Memory B cell (primary cell): ENCODE data around the gene PLPP1.
"Not testable (repeated sequence)": the region's sequence is repeated elsewhere in the genome, so short reads cannot be mapped to it uniquely, and the experiment has no call there.

Experiments used
- ATAC-seq: fragments of 150-1000 bp; cut with Tn5 transposase; 2 replicates; pipeline ENCODE4 v1.10.0; 2021; ENCODE audit warnings: low read depth, mild to moderate bottlenecking, moderate library complexity
- DNase-seq, 2 donors: peaks; one replicate each; pipeline ENCODE4 v3.0.0; 2022; ENCODE audit warnings: low spot score in 2 of 2
- H3K27ac Mint-ChIP-seq: one replicate; pipeline ENCODE4 v1.8.0; 2022; ENCODE audit warnings: mild to moderate bottlenecking, moderate library complexity, mixed read lengths
- H3K27me3 Mint-ChIP-seq: one replicate; pipeline ENCODE4 v1.8.0; 2022; ENCODE audit warnings: mixed read lengths
- H3K36me3 Mint-ChIP-seq: one replicate; pipeline ENCODE4 v1.8.0; 2022; ENCODE audit warnings: mild to moderate bottlenecking, mixed read lengths
- H3K4me1 Mint-ChIP-seq: one replicate; pipeline ENCODE4 v1.8.0; 2022; ENCODE audit warnings: mixed read lengths
- H3K4me3 Mint-ChIP-seq: one replicate; pipeline ENCODE4 v1.8.0; 2022; ENCODE audit warnings: mild to moderate bottlenecking, moderate library complexity, mixed read lengths
- H3K9me3 Mint-ChIP-seq: one replicate; pipeline ENCODE4 v1.8.0; 2022; ENCODE audit warnings: mixed read lengths

PLPP1 gene

GRCh38 chr5:55507574-55507973 lies 27.2 kb downstream of the PLPP1 start:
- DNase-seq = no peak
- no peaks in the 10 kb centered on the region for H3K36me3 Mint-ChIP-seq
- no peaks in the 10 kb centered on the region for H3K27me3 Mint-ChIP-seq
- H3K9me3 Mint-ChIP-seq = no peaks in the 10 kb centered on the region
- no peak for ATAC-seq
- H3K4me3 Mint-ChIP-seq = no peak overlapping the region
- H3K4me1 Mint-ChIP-seq = peaks cover 10% of the 10 kb centered on the region
- H3K27ac Mint-ChIP-seq = no peak overlapping the region

GRCh38 chr5:55505711-55506110 lies 29.1 kb downstream of the PLPP1 start:
- not testable (repeated sequence) for H3K4me3 Mint-ChIP-seq, H3K36me3 Mint-ChIP-seq, DNase-seq, H3K9me3 Mint-ChIP-seq, H3K27ac Mint-ChIP-seq, H3K27me3 Mint-ChIP-seq, ATAC-seq
- H3K4me1 Mint-ChIP-seq = peaks cover 10% of the 10 kb centered on the region

DNA sequence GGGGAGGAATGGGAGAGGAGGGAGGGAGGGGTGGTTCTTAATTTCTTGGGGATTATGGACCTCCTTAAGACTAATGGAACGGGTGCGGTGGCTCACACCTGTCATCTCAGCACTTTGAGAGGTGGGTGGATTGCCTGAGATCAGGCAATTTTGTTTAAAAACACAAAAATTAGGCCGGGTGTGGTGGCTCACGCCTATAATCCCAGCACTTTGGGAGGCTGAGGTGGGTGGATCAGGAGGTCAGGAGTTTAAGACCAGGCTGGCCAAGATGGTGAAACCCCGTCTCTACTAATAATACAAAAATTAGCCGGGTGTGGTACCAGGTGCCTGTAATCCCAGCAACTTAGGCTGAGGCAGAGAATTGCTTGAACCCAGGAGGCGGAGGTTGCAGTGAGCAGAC lies 30.8 kb downstream of the PLPP1 start:
- H3K9me3 Mint-ChIP-seq = not testable (repeated sequence)

DNA sequence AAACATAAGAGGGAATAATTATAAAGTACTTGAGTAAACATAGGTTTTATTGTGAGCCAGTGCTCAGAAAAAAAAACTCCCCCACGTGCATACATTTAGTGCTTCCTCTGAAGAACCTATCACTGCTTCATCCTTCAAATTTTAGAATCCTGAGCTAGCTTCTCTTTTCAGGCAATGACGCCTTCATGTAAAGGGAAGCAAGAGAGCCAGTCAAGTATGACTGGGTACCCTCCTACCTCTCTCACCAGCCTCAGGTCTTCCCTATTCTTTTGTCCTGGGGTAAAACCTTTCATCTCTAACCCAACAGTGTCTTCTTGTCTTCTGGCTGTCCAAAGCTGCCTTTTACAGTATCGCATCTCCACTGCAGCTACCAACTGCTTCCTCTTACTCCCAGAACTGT lies 32.0 kb downstream of the PLPP1 start:
- peaks cover 16% of the 10 kb centered on the region for H3K4me1 Mint-ChIP-seq
- H3K9me3 Mint-ChIP-seq = no peaks in the 10 kb centered on the region
- peak overlapping the region; percentile 16 for H3K27ac Mint-ChIP-seq
- H3K4me3 Mint-ChIP-seq = no peak overlapping the region
- DNase-seq (peak in 1 of 2 donors; percentile 9), ATAC-seq (peak; percentile 96)
- H3K27me3 Mint-ChIP-seq = no peaks in the 10 kb centered on the region
- H3K36me3 Mint-ChIP-seq = peaks cover 2% of the 10 kb centered on the region

More for the DNA sequence above, 30.8 kb downstream of the PLPP1 start:
- H3K36me3 Mint-ChIP-seq, ATAC-seq, H3K4me3 Mint-ChIP-seq, H3K27ac Mint-ChIP-seq, H3K27me3 Mint-ChIP-seq, DNase-seq: not testable (repeated sequence)
- peaks cover 13% of the 10 kb centered on the region for H3K4me1 Mint-ChIP-seq

GRCh38 chr5:55498457-55498856 lies 36.3 kb downstream of the PLPP1 start:
- DNase-seq = no peak
- Mint-ChIP-seq H3K9me3 (no peaks in the 10 kb centered on the region), H3K27me3 (no peaks in the 10 kb centered on the region), H3K27ac (no peak overlapping the region), H3K4me1 (peaks cover 23% of the 10 kb centered on the region), H3K4me3 (no peak overlapping the region), H3K36me3 (peaks cover 2% of the 10 kb centered on the region)
- ATAC-seq = no peak

DNA sequence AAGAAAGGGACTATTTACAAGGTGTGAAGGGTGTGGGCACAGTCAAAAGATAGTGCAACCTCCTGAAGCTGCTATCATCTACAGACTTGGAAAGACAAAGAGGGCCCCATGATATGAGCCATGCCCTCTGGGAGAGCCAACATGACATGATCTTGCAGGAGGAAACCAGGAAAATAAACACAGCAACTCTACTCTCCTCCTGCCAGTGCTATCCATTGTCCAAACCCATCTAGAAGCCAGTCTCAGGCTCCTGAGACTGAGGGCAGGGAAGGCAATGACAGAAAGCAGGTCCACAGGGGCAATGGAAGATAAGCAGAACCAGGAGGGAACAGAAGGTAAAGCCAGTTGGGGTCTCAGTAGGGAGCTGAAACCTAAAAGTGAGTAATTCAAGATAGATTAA lies 37.1 kb downstream of the PLPP1 start:
- no peak overlapping the region for H3K27ac Mint-ChIP-seq
- H3K4me1 Mint-ChIP-seq = peaks cover 15% of the 10 kb centered on the region
- H3K9me3 Mint-ChIP-seq = no peaks in the 10 kb centered on the region
- H3K4me3 Mint-ChIP-seq = no peak overlapping the region
- ATAC-seq = no peak
- DNase-seq = no peak
- peaks cover 2% of the 10 kb centered on the region for H3K36me3 Mint-ChIP-seq
- no peaks in the 10 kb centered on the region for H3K27me3 Mint-ChIP-seq

DNA sequence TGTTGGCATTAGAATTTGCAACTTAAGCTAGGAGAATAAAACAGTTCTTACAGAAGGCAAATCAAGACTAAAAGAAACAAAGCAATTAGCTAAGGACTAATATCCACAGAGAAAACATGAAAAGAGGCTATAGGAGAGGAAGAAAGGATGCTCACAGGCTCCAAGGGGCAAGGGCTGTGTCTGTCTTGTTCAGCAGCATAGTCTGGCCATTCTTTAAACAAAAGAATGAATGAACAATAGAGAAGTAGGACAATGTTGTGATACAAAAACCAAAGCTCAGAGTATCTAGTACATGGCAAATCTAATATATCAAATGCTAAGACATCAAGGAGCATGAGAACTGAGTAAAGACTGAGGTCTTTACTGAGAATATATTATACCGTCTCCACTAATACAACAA lies 39.5 kb downstream of the PLPP1 start:
- no peak overlapping the region for H3K27ac Mint-ChIP-seq
- no peak for ATAC-seq
- H3K27me3 Mint-ChIP-seq = no peaks in the 10 kb centered on the region

GRCh38 chr5:55492449-55492848 lies 42.3 kb downstream of the PLPP1 start:
- H3K9me3 Mint-ChIP-seq = no peaks in the 10 kb centered on the region
- H3K36me3 Mint-ChIP-seq = peaks cover 6% of the 10 kb centered on the region
- ATAC-seq (no peak), DNase-seq (no peak)
- H3K27ac Mint-ChIP-seq = no peak overlapping the region
- H3K27me3 Mint-ChIP-seq = no peaks in the 10 kb centered on the region
- H3K4me3 Mint-ChIP-seq = no peak overlapping the region
- peaks cover 4% of the 10 kb centered on the region for H3K4me1 Mint-ChIP-seq

More for the DNA sequence above, 39.5 kb downstream of the PLPP1 start:
- H3K4me1 Mint-ChIP-seq = peaks cover 11% of the 10 kb centered on the region
- no peak for DNase-seq
- H3K36me3 Mint-ChIP-seq = peaks cover 4% of the 10 kb centered on the region
- no peaks in the 10 kb centered on the region for H3K9me3 Mint-ChIP-seq
- H3K4me3 Mint-ChIP-seq = no peak overlapping the region

DNA sequence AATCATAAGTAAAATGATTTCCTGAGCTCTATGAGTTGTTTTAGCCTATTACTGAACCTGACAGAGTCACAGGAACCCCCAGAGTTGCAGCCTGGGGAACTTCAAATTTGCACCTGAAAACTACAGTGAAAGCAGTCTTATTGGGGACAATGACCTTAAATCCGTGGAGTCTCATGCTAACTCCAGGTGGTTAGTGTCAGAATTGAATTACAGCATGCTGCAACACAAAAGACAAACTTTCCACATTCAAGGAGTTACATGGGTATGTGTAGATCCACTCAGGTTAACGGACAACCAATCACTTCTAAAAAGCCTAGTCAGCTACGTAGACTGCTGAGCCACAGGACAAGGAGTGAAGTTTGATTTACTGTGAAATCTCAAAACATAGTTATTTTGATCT lies 49.7 kb downstream of the PLPP1 start:
- ATAC-seq (no peak), DNase-seq (no peak)
- Mint-ChIP-seq H3K9me3 (no peaks in the 10 kb centered on the region), H3K27me3 (no peaks in the 10 kb centered on the region), H3K36me3 (peaks cover 8% of the 10 kb centered on the region), H3K27ac (no peak overlapping the region), H3K4me3 (no peak overlapping the region), H3K4me1 (no peaks in the 10 kb centered on the region)

DNA sequence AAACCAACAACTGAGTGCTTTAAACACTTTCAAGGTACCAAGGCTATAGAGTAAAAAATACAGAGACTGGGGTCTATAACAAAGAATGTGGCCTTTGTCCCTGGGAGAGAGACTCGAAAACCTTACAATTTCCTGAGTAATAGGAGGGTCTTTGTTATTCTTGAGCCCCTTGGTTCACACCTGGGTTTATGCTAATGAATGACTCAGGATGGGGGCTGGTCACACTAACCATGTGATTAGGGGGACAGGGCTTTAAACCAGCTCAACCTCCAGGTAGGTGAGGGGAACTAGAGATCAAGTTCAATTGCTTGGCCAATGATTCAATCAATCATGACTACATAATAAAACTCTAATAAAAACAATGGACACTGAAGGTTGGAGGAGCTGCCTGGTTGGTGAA lies 50.2 kb downstream of the PLPP1 start:
- Mint-ChIP-seq H3K4me1 (no peaks in the 10 kb centered on the region), H3K27ac (no peak overlapping the region), H3K9me3 (no peaks in the 10 kb centered on the region), H3K27me3 (no peaks in the 10 kb centered on the region), H3K36me3 (peaks cover 8% of the 10 kb centered on the region), H3K4me3 (no peak overlapping the region)
- ATAC-seq (no peak), DNase-seq (no peak)

GRCh38 chr5:55483885-55484284 lies 50.9 kb downstream of the PLPP1 start:
- Mint-ChIP-seq H3K4me3 (no peak overlapping the region), H3K4me1 (no peaks in the 10 kb centered on the region), H3K27me3 (no peaks in the 10 kb centered on the region), H3K27ac (no peak overlapping the region), H3K36me3 (peaks cover 6% of the 10 kb centered on the region), H3K9me3 (no peaks in the 10 kb centered on the region)
- DNase-seq (no peak), ATAC-seq (no peak)

- H3K4me3 Mint-ChIP-seq = no peak overlapping the region
- H3K27me3 Mint-ChIP-seq = no peaks in the 10 kb centered on the region
- no peak overlapping the region for H3K27ac Mint-ChIP-seq
- H3K36me3 Mint-ChIP-seq = peaks cover 6% of the 10 kb centered on the region
- H3K4me1 Mint-ChIP-seq = peaks cover 4% of the 10 kb centered on the region
- H3K9me3 Mint-ChIP-seq = no peaks in the 10 kb centered on the region
- ATAC-seq (no peak), DNase-seq (no peak)
Observed at GRCh38 chr5:55481293-55481855, 53.4 kb downstream of the PLPP1 start.

- DNase-seq (no peak), ATAC-seq (no peak)
- H3K9me3 Mint-ChIP-seq = no peaks in the 10 kb centered on the region
- peaks cover 4% of the 10 kb centered on the region for H3K4me1 Mint-ChIP-seq
- H3K27me3 Mint-ChIP-seq = no peaks in the 10 kb centered on the region
- H3K4me3 Mint-ChIP-seq = no peak overlapping the region
- H3K36me3 Mint-ChIP-seq = peaks cover 6% of the 10 kb centered on the region
- H3K27ac Mint-ChIP-seq = no peak overlapping the region
Observed at GRCh38 chr5:55480781-55481180, 54.0 kb downstream of the PLPP1 start.

GRCh38 chr5:55472642-55473041 lies 62.1 kb downstream of the PLPP1 start:
- peaks cover 3% of the 10 kb centered on the region for H3K36me3 Mint-ChIP-seq
- H3K4me1 Mint-ChIP-seq = peaks cover 7% of the 10 kb centered on the region
- no peak overlapping the region for H3K4me3 Mint-ChIP-seq
- no peaks in the 10 kb centered on the region for H3K9me3 Mint-ChIP-seq
- DNase-seq = no peak
- no peak for ATAC-seq
- H3K27me3 Mint-ChIP-seq = no peaks in the 10 kb centered on the region
- no peak overlapping the region for H3K27ac Mint-ChIP-seq

DNA sequence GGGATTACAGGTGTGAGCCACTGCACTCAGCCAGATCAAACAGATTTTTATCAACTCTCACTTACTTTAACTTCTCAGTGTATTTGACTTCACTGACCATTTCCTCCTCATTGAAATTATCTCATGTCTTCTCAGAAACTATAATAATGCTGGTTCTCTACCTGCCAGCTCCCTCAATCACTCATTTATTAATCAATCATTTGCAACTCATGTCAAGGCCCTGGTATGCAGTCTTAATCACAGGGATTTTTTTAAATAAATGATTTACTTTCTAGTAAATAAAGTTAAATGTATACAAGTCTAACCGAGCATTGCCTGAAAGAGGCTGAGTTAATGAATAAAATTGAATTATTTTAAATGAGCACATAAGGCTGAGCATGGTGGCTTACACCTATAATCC lies 63.3 kb downstream of the PLPP1 start:
- H3K4me3 Mint-ChIP-seq = no peak overlapping the region
- no peak overlapping the region for H3K27ac Mint-ChIP-seq

More for the DNA sequence above, 63.3 kb downstream of the PLPP1 start:
- Mint-ChIP-seq H3K27me3 (no peaks in the 10 kb centered on the region), H3K4me1 (peaks cover 4% of the 10 kb centered on the region), H3K9me3 (no peaks in the 10 kb centered on the region), H3K36me3 (peaks cover 3% of the 10 kb centered on the region)
- ATAC-seq = no peak
- no peak for DNase-seq
